ENCODE data around the gene GMPPA.

GRCh38 chr2:219477179-219477578 lies 21.5 kb upstream of the GMPPA start:
- TF ChIP-seq PPARA (CRISPR knock-in tag; IDR thresholded peaks at IDR 0.05; ENCODE audit: borderline replicate concordance) (no peak), BACH2 (CRISPR knock-in tag; IDR thresholded peaks at IDR 0.05; ENCODE audit: borderline replicate concordance) (no peak), ESRRG (CRISPR knock-in tag; IDR thresholded peaks at IDR 0.05) (no peak)
- TF ChIP-seq, protein P1, sequence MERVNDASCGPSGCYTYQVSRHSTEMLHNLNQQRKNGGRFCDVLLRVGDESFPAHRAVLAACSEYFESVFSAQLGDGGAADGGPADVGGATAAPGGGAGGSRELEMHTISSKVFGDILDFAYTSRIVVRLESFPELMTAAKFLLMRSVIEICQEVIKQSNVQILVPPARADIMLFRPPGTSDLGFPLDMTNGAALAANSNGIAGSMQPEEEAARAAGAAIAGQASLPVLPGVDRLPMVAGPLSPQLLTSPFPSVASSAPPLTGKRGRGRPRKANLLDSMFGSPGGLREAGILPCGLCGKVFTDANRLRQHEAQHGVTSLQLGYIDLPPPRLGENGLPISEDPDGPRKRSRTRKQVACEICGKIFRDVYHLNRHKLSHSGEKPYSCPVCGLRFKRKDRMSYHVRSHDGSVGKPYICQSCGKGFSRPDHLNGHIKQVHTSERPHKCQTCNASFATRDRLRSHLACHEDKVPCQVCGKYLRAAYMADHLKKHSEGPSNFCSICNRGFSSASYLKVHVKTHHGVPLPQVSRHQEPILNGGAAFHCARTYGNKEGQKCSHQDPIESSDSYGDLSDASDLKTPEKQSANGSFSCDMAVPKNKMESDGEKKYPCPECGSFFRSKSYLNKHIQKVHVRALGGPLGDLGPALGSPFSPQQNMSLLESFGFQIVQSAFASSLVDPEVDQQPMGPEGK (CRISPR knock-in tag; IDR thresholded peaks at IDR 0.05; ENCODE audit: borderline replicate concordance) = no peak
